IgD-negative memory B cell (primary cell): Measurements from ENCODE around the gene CUX1. TPM values are rescaled to one million over a fixed set of nuclear protein-coding genes. Genes with fewer than 3 reads are reported as not detected.
A peak's percentile ranks its signal among the peaks of the same experiment; 100 is the strongest.
"Not testable (repeated sequence)": the region's sequence is repeated elsewhere in the genome, so short reads cannot be mapped to it uniquely, and the experiment has no call there.

Source experiments
- H3K27ac Mint-ChIP-seq, 3 donors: one replicate each; pipeline ENCODE4 v1.8.0; 2020 to 2022; ENCODE audit warnings: mild to moderate bottlenecking in 3 of 3, mixed read lengths in 3 of 3, moderate library complexity in 1 of 3
- H3K27me3 Mint-ChIP-seq: one replicate; pipeline ENCODE4 v1.8.0; 2021; ENCODE audit warnings: mixed read lengths
- H3K36me3 Mint-ChIP-seq: one replicate; pipeline ENCODE4 v1.8.0; 2020; ENCODE audit warnings: mild to moderate bottlenecking, mixed read lengths
- H3K4me1 Mint-ChIP-seq, 3 donors: one replicate each; pipeline ENCODE4 v1.8.0; 2020 to 2022; ENCODE audit warnings: mixed read lengths in 3 of 3, mild to moderate bottlenecking in 1 of 3
- H3K4me3 Mint-ChIP-seq, 4 donors: one replicate each; pipeline ENCODE4 v1.8.0; 2020 to 2022; ENCODE audit warnings: mild to moderate bottlenecking in 4 of 4, mixed read lengths in 4 of 4, moderate library complexity in 3 of 4
- H3K9me3 Mint-ChIP-seq, 3 donors: one replicate each; pipeline ENCODE4 v1.8.0; 2020 to 2021; ENCODE audit warnings: mixed read lengths in 3 of 3, mild to moderate bottlenecking in 1 of 3
- polyA plus RNA-seq: library from polyadenylated mRNA; unstranded; fragments of 300-500 nt; fragmentation: Illumina TruSeq; gene quantifications from one replicate; pipeline ENCODE4 v1.2.3, GENCODE V29; 2021

CUX1 gene
- polyA plus RNA-seq, 1 donor from 2014 or later, result 22.2 TPM

DNA sequence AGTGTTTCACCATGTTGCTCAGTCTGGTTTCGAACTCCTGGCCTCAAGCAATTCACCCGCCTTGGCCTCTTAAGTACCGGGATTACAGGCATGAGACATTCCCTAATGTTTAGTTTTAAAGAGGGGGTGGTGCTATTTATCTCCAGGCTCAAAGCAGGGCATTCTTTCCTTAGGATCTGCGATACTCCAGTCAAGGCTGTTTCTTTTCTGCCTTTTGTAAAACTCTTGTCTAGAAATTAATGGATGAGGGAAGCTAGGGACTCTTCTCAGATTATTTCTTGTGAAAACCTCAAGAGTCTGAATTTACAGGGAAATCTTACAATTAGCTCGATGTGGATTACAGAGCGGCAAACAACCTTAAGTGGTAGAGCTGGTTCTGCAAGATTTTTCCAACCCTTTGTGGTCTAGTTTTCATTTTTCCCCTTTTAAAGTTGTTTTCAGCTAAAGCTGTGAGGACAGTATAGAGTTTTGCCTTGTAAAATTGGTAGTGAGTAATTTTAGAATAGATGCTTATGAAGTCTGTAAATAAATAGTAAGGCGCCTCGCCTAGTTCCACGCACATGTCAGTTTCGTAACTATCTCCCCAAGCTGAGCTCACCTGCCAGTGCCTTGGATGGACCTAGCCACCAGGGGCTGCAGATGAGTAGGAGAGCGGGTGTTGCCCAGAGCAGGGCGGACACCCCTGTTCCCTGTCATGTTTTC is 53.1 kb downstream of the CUX1 start:
- Mint-ChIP-seq H3K27ac (no peak overlapping the region), H3K4me1 (peaks cover 10 to 23% (median 21%) of the 10 kb centered on the region in 3 donors), H3K27me3 (no peaks in the 10 kb centered on the region)

DNA sequence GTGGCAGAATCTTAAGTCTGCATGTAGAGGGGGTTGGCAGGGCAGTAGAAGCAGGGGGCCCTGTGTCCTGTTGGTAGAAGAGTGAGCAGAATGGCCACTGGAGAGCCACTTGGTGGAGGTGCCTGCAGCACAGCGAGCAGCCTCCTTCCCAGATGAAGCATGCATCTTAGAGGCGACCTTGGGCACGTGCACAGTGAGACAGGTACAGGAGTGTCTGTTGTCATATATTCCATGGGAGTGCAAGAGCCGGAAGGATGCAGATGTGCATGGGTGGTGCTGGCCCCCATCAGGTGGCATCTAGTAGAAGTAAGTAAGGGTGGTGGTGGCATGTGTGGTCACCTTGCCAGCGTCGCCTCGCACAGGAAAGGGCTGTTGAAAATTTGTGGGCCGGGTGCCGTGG is 53.9 kb downstream of the CUX1 start:
- H3K27ac Mint-ChIP-seq, result no peak overlapping the region

More for the DNA sequence above, 53.1 kb downstream of the CUX1 start:
- Mint-ChIP-seq H3K4me3 (peak overlapping the region in 2 of 4 donors; percentile 2 to 54), H3K9me3 (no peaks in the 10 kb centered on the region), H3K36me3 (no peaks in the 10 kb centered on the region)

DNA sequence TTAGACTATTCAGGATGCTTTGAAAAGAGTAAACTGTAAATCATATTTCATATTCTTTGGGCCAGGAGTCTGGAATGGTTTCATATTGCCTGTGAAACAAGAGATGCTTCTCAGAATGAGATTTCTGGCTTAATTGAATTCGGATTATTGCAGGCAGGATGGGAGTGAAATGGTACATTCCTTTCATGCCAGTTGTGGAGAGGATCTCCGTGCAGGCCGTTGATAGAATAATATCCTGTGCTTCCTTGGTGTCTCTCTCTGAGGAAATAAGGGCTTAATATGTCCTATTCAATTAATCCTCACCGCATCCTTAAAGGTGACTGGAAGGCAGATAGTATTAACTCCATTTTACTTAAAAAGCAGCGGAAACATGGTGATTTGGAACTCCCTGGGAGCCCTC is 56.6 kb downstream of the CUX1 start:
- no peaks in the 10 kb centered on the region for H3K36me3 Mint-ChIP-seq
- H3K4me3 Mint-ChIP-seq, result no peak overlapping the region
- H3K9me3 Mint-ChIP-seq, result no peaks in the 10 kb centered on the region
- H3K4me1 Mint-ChIP-seq, result peaks cover 12 to 14% (median 12%) of the 10 kb centered on the region in 3 donors
- no peak overlapping the region for H3K27ac Mint-ChIP-seq
- no peaks in the 10 kb centered on the region for H3K27me3 Mint-ChIP-seq

More for the DNA sequence above, 53.9 kb downstream of the CUX1 start:
- no peaks in the 10 kb centered on the region for H3K36me3 Mint-ChIP-seq
- peak overlapping the region in 1 of 4 donors; percentile 58 for H3K4me3 Mint-ChIP-seq
- no peaks in the 10 kb centered on the region for H3K27me3 Mint-ChIP-seq
- no peaks in the 10 kb centered on the region for H3K9me3 Mint-ChIP-seq
- peaks cover 10 to 21% (median 18%) of the 10 kb centered on the region in 3 donors for H3K4me1 Mint-ChIP-seq

GRCh38 chr7:101875283-101875846 is 57.9 kb downstream of the CUX1 start:
- no peak overlapping the region for H3K4me3 Mint-ChIP-seq
- no peaks in the 10 kb centered on the region for H3K36me3 Mint-ChIP-seq
- H3K27me3 Mint-ChIP-seq, result no peaks in the 10 kb centered on the region
- no peak overlapping the region for H3K27ac Mint-ChIP-seq
- H3K9me3 Mint-ChIP-seq, result no peaks in the 10 kb centered on the region
- H3K4me1 Mint-ChIP-seq, result peaks cover 6 to 12% (median 11%) of the 10 kb centered on the region in 3 donors

DNA sequence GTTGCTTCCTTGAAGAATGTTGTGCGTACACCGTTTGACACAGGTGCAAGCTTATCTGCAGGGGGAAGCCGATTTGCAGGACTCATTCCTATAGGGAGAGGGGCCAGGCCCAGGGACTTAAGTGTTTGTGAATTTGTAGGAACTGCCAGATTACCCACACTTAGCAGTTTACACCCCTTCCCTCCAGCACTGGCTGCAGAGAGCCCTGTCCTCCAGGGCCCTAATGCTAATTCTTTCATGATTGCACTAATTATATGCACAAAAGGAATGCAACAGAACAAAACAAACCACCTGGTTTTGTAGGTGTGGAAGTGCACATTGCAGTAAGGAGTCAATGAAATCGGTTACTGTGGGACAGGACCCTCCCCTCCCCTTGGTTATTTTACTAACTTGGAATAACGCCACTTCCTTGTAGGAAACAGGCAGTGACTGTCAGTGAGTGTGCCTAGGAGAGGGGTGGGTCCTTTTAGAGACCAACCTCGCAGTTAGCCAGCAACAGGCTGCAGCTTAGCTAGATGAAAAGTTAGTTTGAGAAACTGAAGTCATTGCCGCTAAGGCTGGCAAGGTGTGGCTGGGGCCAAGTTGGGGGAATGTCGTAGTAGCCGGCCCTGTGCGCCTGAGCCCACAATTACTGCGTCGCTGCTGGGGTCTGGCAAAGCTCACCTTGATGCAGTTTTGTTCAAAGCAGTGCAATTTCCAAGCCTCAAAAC is 60.6 kb downstream of the CUX1 start:
- no peaks in the 10 kb centered on the region for H3K9me3 Mint-ChIP-seq
- no peaks in the 10 kb centered on the region for H3K27me3 Mint-ChIP-seq
- H3K4me1 Mint-ChIP-seq, result peaks cover 8 to 12% (median 8%) of the 10 kb centered on the region in 3 donors
- no peak overlapping the region for H3K27ac Mint-ChIP-seq
- no peaks in the 10 kb centered on the region for H3K36me3 Mint-ChIP-seq
- no peak overlapping the region for H3K4me3 Mint-ChIP-seq

DNA sequence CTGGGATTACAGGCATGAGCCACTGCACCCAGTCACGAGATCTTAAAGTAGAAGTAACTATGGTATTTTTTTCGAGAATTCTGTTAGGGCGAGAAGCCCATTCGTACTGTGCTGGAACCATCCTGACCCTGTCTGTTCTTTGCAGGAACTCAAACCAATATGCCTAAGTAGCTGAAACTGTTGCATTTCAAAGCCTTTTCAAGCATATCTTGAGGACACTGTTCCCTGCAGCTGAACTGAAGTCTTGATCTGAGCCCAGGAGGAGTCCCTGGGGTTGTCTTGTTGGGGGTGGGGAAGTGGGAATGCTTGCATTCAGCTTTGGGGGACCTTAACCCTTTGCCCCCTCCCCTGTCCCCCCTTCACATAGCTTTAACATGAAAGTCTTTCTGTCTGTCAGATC is 61.5 kb downstream of the CUX1 start:
- Mint-ChIP-seq H3K27ac (peak overlapping the region in 1 of 3 donors; percentile 57), H3K27me3 (no peaks in the 10 kb centered on the region), H3K4me3 (no peak overlapping the region), H3K36me3 (no peaks in the 10 kb centered on the region), H3K4me1 (peaks cover 8 to 12% (median 8%) of the 10 kb centered on the region in 3 donors), H3K9me3 (no peaks in the 10 kb centered on the region)

- H3K4me3 Mint-ChIP-seq, result no peak overlapping the region
- peak overlapping the region in 1 of 3 donors; percentile 57 for H3K27ac Mint-ChIP-seq
- peaks cover 13 to 16% (median 14%) of the 10 kb centered on the region in 3 donors for H3K4me1 Mint-ChIP-seq
- H3K27me3 Mint-ChIP-seq, result no peaks in the 10 kb centered on the region
- H3K9me3 Mint-ChIP-seq, result no peaks in the 10 kb centered on the region
- no peaks in the 10 kb centered on the region for H3K36me3 Mint-ChIP-seq
Observed at GRCh38 chr7:101879565-101879964, 62.1 kb downstream of the CUX1 start.

DNA sequence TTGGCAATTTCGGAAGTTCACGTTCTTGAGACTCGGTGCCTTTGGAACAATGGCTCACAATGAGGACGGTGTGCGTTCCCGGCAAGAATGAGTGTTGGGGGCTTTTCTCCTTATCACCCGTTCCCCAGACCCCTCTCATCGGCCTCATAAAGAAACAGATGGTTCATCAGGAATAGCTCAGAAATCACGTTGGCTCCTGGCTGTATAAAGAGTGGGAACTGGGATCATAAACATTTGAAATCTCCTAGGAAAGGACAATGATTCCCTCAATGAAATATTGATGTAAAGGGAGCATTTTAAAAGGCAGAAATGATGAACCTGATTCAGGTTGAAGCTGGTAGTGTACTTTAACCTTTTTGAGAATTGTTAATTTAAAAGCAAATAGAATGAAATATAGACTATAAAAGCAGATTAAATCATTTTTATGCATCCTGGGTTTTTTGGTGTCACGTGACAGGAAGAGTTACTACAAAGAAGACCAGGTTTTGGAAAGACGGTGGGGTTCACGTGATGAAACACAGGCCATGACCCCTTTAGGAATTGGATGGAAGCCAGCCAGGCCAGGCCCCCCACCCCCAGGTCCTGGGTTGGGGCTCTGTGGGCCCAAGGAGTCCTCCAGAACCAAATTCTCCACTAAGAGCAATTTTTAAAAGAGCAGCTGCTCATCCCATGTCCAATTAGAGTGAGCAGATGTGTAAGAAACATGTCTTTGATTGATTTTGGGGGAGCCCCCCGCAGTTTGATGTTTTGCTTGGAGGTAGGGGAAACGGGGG is 63.0 kb downstream of the CUX1 start:
- H3K4me1 Mint-ChIP-seq, result peaks cover 19 to 24% (median 22%) of the 10 kb centered on the region in 3 donors

DNA sequence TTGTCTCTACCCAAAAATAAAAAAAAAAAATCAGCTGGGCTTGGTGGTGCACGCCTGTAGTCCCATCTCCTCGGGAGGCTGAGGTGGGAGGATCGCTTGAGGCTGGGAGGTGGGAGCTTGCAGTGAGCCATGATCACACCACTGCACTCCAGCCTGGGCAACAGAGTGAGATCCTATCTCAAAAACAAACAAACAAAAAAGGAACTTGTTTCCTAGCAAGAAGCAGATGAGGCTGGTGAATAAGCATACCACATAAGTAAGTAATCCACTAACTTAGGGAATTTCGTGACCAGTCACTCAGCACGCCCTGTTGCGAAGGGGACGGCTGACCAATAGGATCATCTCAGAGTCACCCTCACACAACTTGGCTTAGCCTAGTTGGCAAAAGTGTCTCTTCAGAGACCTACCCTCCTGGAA is 64.6 kb downstream of the CUX1 start:
- Mint-ChIP-seq H3K4me3 (no peak overlapping the region), H3K36me3 (peaks cover 2% of the 10 kb centered on the region), H3K27ac (no peak overlapping the region), H3K9me3 (no peaks in the 10 kb centered on the region), H3K4me1 (peaks cover 23 to 30% (median 28%) of the 10 kb centered on the region in 3 donors), H3K27me3 (peaks cover 4% of the 10 kb centered on the region)

More for the DNA sequence above, 63.0 kb downstream of the CUX1 start:
- Mint-ChIP-seq H3K4me3 (no peak overlapping the region), H3K36me3 (no peaks in the 10 kb centered on the region), H3K9me3 (no peaks in the 10 kb centered on the region), H3K27ac (no peak overlapping the region), H3K27me3 (peaks cover 4% of the 10 kb centered on the region)

GRCh38 chr7:101882595-101883564 is 65.5 kb downstream of the CUX1 start:
- H3K9me3 Mint-ChIP-seq, result no peaks in the 10 kb centered on the region
- H3K4me3 Mint-ChIP-seq, result no peak overlapping the region
- peaks cover 4% of the 10 kb centered on the region for H3K27me3 Mint-ChIP-seq
- peaks cover 23 to 32% (median 28%) of the 10 kb centered on the region in 3 donors for H3K4me1 Mint-ChIP-seq
- H3K27ac Mint-ChIP-seq, result no peak overlapping the region
- peaks cover 2% of the 10 kb centered on the region for H3K36me3 Mint-ChIP-seq

- peak overlapping the region in 2 of 3 donors; percentile 0 to 2 for H3K27ac Mint-ChIP-seq
- peak overlapping the region in 3 of 4 donors; percentile 26 to 79 (median 41) for H3K4me3 Mint-ChIP-seq
- H3K36me3 Mint-ChIP-seq, result peaks cover 4% of the 10 kb centered on the region
- no peaks in the 10 kb centered on the region for H3K9me3 Mint-ChIP-seq
- peaks cover 21 to 37% (median 36%) of the 10 kb centered on the region in 3 donors for H3K4me1 Mint-ChIP-seq
- H3K27me3 Mint-ChIP-seq, result peaks cover 4% of the 10 kb centered on the region
Observed at GRCh38 chr7:101884671-101885596, 67.5 kb downstream of the CUX1 start.

- H3K27me3 Mint-ChIP-seq, result peaks cover 4% of the 10 kb centered on the region
- H3K36me3 Mint-ChIP-seq, result peaks cover 4% of the 10 kb centered on the region
- H3K4me1 Mint-ChIP-seq, result peaks cover 22 to 37% (median 34%) of the 10 kb centered on the region in 3 donors
- H3K4me3 Mint-ChIP-seq, result peak overlapping the region in 2 of 4 donors; percentile 68 to 79
- no peak overlapping the region for H3K27ac Mint-ChIP-seq
- no peaks in the 10 kb centered on the region for H3K9me3 Mint-ChIP-seq
Observed at GRCh38 chr7:101885597-101885955, 68.2 kb downstream of the CUX1 start.

DNA sequence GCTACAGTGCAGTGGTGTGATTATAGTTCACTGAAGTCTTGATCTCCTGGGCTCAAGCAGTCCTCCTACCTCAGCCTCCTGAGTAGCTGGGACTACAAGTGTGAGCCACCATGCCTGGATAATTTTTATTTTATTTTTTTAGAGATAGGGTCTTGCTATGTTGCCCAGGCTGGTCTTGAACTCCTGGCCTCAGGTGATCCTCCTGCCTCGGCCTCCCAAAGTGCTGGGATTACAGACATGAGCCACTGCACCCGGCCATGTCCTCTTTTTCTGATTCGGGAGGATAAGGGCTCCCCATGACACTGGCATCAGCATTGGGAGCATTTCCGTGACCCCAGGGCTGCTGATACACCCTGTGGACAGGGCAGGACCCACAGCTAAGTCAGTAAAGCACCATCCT is 69.9 kb downstream of the CUX1 start:
- peaks cover 26 to 42% (median 30%) of the 10 kb centered on the region in 3 donors for H3K4me1 Mint-ChIP-seq
- not testable (repeated sequence) for H3K9me3 Mint-ChIP-seq, H3K4me3 Mint-ChIP-seq

More for the DNA sequence above, 69.9 kb downstream of the CUX1 start:
- H3K36me3 Mint-ChIP-seq, H3K27ac Mint-ChIP-seq, H3K27me3 Mint-ChIP-seq: not testable (repeated sequence)
